GM04503 (cell line): Measurements from ENCODE around the gene RND3.

Experiments
- DNase-seq: peaks from one replicate; pipeline ENCODE4 v3.0.0-alpha.2; 2012; ENCODE audit warnings: low read depth

The RND3 gene

GRCh38 chr2:150441784-150442183 is 45.7 kb downstream of the RND3 start:
- DNase-seq = no peak

- DNase-seq = no peak
Measured at GRCh38 chr2:150441226-150441625, 46.2 kb downstream of the RND3 start.

- DNase-seq = no peak
Measured at GRCh38 chr2:150438654-150439053, 48.8 kb downstream of the RND3 start.

GRCh38 chr2:150438041-150438440 is 49.4 kb downstream of the RND3 start:
- DNase-seq = no peak

DNA sequence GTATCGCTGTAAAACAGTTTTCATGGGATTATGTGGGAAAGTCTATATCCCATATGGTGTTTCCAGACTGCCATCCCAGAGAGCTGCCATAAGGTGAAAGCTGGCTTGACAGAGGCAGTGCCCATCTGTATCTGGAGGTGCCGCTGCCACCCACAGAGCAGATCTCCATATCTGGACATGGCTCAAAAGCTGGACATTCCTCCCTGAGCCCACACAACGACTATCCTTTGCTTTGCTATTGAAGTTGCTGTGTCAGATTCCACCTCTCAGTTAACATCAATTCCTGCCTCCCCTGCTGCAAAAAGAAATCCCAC is 55.2 kb downstream of the RND3 start:
- DNase-seq = no peak

DNA sequence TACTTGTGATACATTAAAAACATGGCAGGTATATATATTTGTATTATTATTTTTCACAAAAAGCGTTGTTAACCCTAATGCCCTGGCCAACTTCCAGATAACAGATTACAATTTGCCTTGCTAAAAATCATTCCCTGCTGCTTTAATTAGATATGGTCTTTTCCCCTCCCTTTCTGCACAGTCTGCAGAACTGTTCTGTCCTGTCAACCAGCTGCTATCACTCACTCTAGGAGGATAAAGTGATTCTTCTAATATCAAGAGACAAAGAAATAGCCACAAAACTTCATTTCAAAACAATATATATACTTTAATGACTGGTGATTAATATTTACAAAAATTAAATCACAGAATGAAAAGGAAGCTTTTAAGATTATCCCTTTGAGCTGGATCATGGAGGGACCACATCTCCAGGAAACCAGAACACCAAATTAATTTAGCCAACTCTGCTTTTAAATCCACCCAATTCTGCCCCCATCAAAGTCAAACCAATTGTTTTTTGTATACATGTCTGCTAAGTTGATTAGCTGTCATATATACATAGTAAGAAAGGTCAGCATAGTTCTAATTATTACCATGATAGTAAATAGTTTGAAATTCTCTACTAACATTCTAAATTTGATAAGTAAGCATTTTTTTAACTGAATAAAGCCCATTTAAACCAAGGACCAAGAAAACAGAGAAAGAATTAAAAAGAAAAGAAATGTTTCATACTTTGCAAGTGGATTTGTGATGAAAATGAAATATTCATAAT is 55.7 kb downstream of the RND3 start:
- no peak for DNase-seq

- DNase-seq = no peak
Measured at GRCh38 chr2:150429384-150429961, 58.0 kb downstream of the RND3 start.

- no peak for DNase-seq
Measured at GRCh38 chr2:150428641-150429040, 58.8 kb downstream of the RND3 start.

- no peak for DNase-seq
Measured at GRCh38 chr2:150427298-150427697, 60.2 kb downstream of the RND3 start.

DNA sequence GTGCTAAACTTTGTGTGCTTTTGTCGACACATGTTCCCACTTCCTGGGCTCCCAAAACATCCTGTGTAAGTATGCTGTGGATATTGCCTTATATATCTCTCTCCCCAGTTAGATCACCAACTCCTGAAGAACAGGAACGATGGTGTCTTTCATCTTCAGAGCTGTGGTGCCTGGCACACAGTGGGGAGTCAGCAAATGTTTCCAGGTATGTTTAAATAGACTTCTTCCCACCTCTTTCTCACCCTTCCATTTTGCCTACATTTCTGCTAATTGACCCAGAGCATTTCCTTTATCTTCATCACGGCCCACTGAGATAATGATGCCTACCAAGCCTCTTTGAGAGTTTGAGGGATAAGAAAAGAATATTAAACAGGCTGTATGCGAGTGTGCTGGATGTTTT is 60.7 kb downstream of the RND3 start:
- DNase-seq = no peak

DNA sequence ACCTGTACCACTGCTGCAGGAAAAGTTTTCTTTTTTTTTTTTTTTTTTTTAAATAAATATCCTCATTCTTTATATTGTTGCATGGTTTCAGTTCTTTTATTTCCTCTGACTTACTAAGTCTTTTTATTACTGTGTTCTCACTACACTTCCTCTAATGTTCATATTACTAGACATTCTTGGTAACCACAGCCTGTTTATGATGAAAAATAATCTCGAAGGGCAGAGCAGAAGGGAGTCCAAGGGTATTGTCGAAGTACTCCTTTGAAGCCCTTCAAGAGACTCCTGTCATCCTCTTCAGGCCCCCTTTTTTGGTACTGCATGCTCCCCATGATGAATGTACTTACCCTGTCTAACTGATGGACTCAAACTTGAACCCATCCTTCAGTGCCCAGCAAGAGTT is 61.2 kb downstream of the RND3 start:
- DNase-seq = no peak

GRCh38 chr2:150425121-150425955 is 62.1 kb downstream of the RND3 start:
- DNase-seq = no peak

DNA sequence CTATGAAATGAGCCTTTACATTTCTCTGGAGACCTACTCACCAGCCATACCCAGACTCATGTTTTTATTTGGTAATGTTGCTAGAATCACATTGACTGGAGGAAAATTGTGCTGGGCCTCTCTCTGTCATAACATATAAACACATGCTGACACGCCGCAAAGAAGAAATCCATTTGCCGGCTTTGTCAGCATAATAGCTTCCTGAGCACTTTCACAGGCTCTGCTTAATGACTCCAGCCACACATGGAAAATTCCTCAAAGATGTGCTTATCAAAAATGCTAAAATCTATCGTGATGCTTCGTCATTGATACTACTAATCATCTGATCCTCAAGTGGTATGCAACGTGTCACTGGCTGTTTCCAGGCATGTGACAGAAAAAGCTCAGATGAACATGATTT is 63.1 kb downstream of the RND3 start:
- no peak for DNase-seq

DNA sequence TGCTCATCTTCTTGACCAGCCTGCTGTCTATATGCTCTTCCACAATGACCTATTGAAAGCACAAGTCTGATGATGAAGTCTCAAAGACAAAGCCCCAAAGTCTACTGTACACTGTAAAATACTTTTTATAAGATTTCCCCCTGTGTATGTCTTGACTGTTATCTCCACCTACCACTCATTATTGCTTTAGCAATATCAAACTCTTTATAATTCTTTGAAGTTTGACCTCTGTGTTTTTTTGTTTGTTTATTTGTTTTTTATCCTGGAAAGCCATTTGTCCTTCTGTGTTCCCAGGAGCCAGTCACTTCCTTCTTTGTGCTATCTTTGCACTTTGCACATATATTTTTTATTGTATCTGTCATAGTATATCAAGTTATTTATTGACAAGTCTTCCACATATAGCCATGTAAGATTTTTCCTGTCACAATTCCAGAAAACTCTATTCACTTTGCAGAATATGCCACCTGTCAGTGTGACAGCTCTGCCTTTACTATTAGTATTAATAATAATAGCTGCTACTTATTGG is 66.3 kb downstream of the RND3 start:
- no peak for DNase-seq

DNA sequence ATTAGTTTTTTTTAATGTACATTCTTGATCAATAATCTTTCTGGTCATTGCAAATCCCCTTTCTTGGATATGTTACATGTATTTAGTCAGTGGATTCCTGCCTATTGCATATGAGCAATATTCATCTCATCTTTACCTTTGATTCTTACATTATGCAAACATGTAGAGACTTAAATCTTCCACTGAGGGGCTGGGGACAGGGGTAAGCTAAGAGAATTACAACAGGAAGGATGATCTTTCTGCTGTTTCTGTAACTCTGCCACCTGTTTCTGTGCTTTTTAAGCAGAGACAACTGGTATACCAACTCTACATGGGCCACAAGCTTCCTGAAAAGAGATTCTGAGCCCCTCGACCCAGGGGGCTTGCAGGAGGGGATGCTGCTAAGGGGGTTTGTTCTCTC is 68.6 kb downstream of the RND3 start:
- no peak for DNase-seq
